Measurements from ENCODE around the gene MALL. TPM values are rescaled to one million over a fixed set of nuclear protein-coding genes. Genes with fewer than 3 reads are reported as not detected.

MALL gene
- polyA plus RNA-seq, 1 experiment: 0.63 TPM

DNA sequence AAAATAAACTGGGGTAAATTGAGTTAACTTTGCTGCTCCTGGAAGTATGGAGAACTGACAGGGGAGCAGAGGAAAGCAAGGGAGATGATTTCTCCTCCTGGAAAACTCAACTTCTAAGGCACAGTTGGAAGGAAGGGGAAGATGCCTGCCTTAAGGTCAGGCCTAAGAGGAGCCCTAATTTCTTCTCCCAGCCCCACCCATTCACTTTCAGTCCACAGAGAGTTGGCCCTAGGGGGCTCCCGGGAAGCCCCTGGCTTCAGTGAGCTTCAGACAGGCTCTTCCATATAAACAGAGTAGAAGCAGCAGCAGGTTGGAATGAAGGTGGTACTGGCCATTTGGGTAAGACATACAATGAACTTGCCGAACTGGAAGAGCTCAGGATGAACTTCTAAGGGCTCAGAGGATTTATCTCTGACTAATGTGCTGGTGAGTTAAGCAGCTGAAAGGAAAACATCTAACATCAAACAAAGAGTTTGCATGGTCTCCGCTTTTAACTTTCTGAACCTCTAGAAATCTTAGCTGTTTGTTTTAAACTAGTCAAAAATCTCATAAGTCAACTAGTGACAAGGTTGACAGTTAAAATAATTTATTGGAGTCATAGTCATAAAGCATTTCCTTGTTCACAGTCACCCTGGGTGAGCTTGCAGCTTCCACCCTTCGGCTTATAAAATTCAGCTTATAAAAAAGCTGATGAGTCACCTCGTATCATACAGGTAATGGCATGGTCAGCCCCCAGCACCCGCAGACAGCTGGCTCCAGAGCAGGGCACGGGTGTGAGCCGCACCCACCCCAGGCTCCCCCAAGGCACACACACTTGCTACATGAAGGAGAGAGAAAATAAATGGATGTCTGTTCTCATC, 9.8 kb downstream of the MALL start:
- ChIA-PET CTCF (interaction anchor here (1.3 to 2.8 kb wide), 2 partner anchors 10 to 51 kb away, joined by 3 to 24 read pairs; partner anchors contain the start of gene MALL), POLR2A (interaction anchor here (0.6 to 0.7 kb wide), 2 partner anchors 9 to 10 kb away, joined by 4 to 6 read pairs; partner anchors contain the start of gene MALL)
- DNase-seq (ENCODE audit: low read depth, low spot score): no peak
- H3K9me3 ChIP-seq (ENCODE audit: control insufficient read depth, insufficient read depth, low read length): no peaks in the 10 kb centered on the region; the same call in none of the 2 replicates
- H3K4me3 ChIP-seq (ENCODE audit: low read depth, low read length): no peak overlapping the region
- no peaks in the 10 kb centered on the region for H3K27me3 ChIP-seq (ENCODE audit: control insufficient read depth, insufficient read depth, low read length)
- TF ChIP-seq, protein P1, sequence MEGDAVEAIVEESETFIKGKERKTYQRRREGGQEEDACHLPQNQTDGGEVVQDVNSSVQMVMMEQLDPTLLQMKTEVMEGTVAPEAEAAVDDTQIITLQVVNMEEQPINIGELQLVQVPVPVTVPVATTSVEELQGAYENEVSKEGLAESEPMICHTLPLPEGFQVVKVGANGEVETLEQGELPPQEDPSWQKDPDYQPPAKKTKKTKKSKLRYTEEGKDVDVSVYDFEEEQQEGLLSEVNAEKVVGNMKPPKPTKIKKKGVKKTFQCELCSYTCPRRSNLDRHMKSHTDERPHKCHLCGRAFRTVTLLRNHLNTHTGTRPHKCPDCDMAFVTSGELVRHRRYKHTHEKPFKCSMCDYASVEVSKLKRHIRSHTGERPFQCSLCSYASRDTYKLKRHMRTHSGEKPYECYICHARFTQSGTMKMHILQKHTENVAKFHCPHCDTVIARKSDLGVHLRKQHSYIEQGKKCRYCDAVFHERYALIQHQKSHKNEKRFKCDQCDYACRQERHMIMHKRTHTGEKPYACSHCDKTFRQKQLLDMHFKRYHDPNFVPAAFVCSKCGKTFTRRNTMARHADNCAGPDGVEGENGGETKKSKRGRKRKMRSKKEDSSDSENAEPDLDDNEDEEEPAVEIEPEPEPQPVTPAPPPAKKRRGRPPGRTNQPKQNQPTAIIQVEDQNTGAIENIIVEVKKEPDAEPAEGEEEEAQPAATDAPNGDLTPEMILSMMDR (IDR thresholded peaks at IDR 0.05; ENCODE audit: low read depth, low read length): no peak
- H3K27ac ChIP-seq (ENCODE audit: low read depth, low read length): peak overlapping the region; percentile 73

DNA sequence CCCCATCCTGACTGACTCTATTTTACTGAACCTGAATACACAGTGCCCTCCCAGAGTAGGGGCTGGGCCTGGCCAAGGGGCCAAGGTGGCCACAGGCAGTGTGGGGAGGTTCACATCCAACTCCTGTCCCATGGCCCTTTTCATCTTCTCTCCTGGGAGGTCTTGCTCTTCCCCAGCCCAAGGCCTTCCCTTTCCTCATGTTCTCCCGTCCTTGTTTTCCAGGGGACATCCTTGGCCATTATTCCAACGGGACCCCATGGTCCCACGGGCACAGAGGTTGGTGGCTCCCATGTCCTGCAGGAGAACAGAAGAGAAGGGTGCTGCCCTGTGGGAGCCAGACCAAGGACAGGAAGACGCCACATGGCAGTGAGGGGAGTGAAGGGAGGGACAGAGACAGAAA, 10.4 kb downstream of the MALL start:
- no peaks in the 10 kb centered on the region; the same call in none of the 2 replicates for H3K9me3 ChIP-seq (ENCODE audit: control insufficient read depth, insufficient read depth, low read length)
- no peaks in the 10 kb centered on the region for H3K27me3 ChIP-seq (ENCODE audit: control insufficient read depth, insufficient read depth, low read length)
- no peak for DNase-seq (ENCODE audit: low read depth, low spot score)
- H3K27ac ChIP-seq (ENCODE audit: low read depth, low read length): peak overlapping the region; percentile 73
- ChIA-PET POLR2A (no interaction called here), CTCF (interaction anchor here (1.3 to 2.8 kb wide), 2 partner anchors 11 to 52 kb away, joined by 3 to 24 read pairs; partner anchors contain the start of gene MALL)
- TF ChIP-seq, protein P1 (IDR thresholded peaks at IDR 0.05; ENCODE audit: low read depth, low read length): no peak
- H3K4me3 ChIP-seq (ENCODE audit: low read depth, low read length): no peak overlapping the region

DNA sequence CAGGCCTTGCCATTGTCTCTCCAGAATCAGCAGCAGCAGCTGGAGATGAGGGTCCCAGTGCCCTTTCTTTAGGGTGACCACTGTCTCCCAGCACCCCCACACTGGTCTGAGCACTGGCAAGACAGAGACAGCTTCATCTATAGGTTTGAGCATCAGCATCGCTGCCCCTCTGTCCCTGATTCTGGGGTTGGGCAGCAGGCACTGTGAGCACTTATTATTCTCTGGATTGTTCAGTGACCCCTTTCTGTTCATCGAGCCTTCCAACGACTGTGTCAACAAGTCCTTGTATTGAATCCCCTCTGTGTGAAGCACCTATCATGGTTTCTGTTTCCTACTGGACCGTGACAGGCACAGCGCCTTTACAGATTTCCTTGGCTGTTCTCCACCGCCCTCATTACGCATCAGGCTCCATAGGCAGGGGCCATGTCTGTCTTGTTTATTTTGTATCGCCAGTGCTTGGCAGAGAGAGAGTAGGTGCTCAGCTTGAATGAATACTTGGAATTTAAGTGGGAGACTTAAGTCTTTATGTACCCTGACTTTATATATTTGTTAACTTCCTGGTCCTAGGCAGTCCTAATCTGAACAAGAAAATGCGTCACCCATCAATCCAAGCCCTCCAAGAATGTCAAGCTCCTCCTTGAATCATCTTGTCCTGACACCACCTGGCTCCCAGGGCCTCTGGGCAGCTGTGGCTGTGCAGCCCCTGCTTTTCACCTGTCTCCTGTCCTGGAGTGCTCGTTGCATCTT, 11.4 kb downstream of the MALL start:
- Histone ChIP-seq H3K9me3 (ENCODE audit: control insufficient read depth, insufficient read depth, low read length) (no peaks in the 10 kb centered on the region; the same call in none of the 2 replicates), H3K27me3 (ENCODE audit: control insufficient read depth, insufficient read depth, low read length) (no peaks in the 10 kb centered on the region), H3K27ac (ENCODE audit: low read depth, low read length) (no peak overlapping the region), H3K4me3 (ENCODE audit: low read depth, low read length) (no peak overlapping the region)
- POLR2A ChIA-PET: no interaction called here
- CTCF ChIA-PET: no interaction called here
- TF ChIP-seq, protein P1 (IDR thresholded peaks at IDR 0.05; ENCODE audit: low read depth, low read length): no peak
- DNase-seq (ENCODE audit: low read depth, low spot score): no peak

DNA sequence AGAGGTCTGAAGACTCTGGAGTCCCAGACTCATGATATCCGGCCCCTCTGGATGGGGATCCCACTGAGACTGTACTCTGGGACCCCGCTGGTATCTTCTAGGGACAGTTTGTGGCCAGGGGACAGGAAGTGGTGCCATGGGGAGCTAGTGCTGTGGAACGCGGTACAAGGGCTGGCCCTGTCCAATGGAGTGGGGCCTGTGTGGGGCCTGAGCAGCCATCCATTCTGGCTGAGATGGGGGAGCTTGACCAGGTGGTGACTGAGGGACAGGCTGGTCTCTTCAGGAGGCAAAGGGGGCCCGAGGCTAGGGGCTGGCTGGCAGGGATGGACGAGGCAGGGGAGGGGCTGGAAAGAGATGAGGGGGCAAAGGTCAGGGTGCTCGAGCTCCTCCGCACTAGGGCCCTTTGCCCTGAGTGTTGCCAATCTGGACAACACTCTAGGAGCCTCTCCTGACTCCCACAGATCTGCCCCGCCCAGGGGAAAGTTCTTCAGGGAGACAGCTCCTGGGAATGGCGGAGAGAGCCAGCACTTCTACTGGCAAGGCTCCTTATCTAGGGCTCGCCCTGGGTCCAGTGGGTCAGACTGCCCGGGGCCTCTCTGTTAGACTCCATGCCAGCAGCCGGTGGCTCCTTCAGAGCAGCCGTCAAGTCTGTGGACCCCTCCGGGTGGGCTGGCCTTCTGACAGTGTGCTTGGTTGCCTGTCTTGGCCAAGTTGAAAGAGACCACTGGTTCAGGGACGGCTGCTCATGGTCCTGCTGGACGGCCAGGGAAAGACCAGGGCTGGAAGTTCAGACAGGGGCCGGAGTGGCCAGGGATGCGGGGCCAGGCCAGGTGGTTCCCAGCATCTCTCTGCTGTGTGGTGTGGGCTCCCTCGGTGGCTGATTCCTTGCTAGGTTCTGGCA, 12.3 kb downstream of the MALL start:
- H3K27ac ChIP-seq (ENCODE audit: low read depth, low read length): peak overlapping the region; percentile 39
- ChIA-PET CTCF (interaction anchor here (1.1 kb wide), 1 partner anchor 13 kb away, joined by 3 read pairs; no protein-coding TSS in a partner anchor), POLR2A (no interaction called here)
- H3K4me3 ChIP-seq (ENCODE audit: low read depth, low read length): no peak overlapping the region
- H3K27me3 ChIP-seq (ENCODE audit: control insufficient read depth, insufficient read depth, low read length): no peaks in the 10 kb centered on the region
- TF ChIP-seq, protein P1 (IDR thresholded peaks at IDR 0.05; ENCODE audit: low read depth, low read length): no peak
- DNase-seq (ENCODE audit: low read depth, low spot score): no peak
- H3K9me3 ChIP-seq (ENCODE audit: control insufficient read depth, insufficient read depth, low read length): no peaks in the 10 kb centered on the region; the same call in none of the 2 replicates

Measured in AG04450 (cell line).